CD4-positive, alpha-beta T cell treated with Interferon alpha-2 for 1 hour (primary cell): ENCODE data around the gene CEMP1.
A peak's percentile ranks its signal among the peaks of the same experiment; 100 is the strongest.

Experiments
- DNase-seq, 2 donors: peaks; one replicate each; pipeline ENCODE4 v3.0.0-alpha.2; 2020 to 2022

The CEMP1 gene

GRCh38 chr16:2500430-2500917 lies 30.7 kb downstream of the CEMP1 start:
- no peak for DNase-seq

GRCh38 chr16:2499890-2500429 lies 31.2 kb downstream of the CEMP1 start:
- DNase-seq: no peak

GRCh38 chr16:2499454-2499853 lies 31.8 kb downstream of the CEMP1 start:
- no peak for DNase-seq

- DNase-seq: no peak
Measured at GRCh38 chr16:2498531-2499253, 32.5 kb downstream of the CEMP1 start.

GRCh38 chr16:2497695-2498484 lies 33.3 kb downstream of the CEMP1 start:
- no peak for DNase-seq

GRCh38 chr16:2497116-2497630 lies 34.0 kb downstream of the CEMP1 start:
- no peak for DNase-seq

- DNase-seq: no peak
Measured at GRCh38 chr16:2496223-2497115, 34.7 kb downstream of the CEMP1 start.

GRCh38 chr16:2495041-2495440 lies 36.2 kb downstream of the CEMP1 start:
- DNase-seq: no peak

- DNase-seq: no peak
Measured at GRCh38 chr16:2494616-2495015, 36.6 kb downstream of the CEMP1 start.

GRCh38 chr16:2493605-2494004 lies 37.6 kb downstream of the CEMP1 start:
- DNase-seq: no peak

- no peak for DNase-seq
Measured at GRCh38 chr16:2492292-2492691, 38.9 kb downstream of the CEMP1 start.

- DNase-seq: no peak
Measured at GRCh38 chr16:2490190-2491105, 40.8 kb downstream of the CEMP1 start.

- no peak for DNase-seq
Measured at GRCh38 chr16:2489581-2489980, 41.6 kb downstream of the CEMP1 start.

GRCh38 chr16:2487903-2488531 lies 43.2 kb downstream of the CEMP1 start:
- DNase-seq: no peak

- no peak for DNase-seq
Measured at GRCh38 chr16:2487517-2487842, 43.7 kb downstream of the CEMP1 start.

- DNase-seq: peak; percentile 87 to 88
Measured at GRCh38 chr16:2486645-2487516, 44.3 kb downstream of the CEMP1 start.

- no peak for DNase-seq
Measured at GRCh38 chr16:2485811-2486507, 45.2 kb downstream of the CEMP1 start.

- no peak for DNase-seq
Measured at GRCh38 chr16:2484898-2485508, 46.2 kb downstream of the CEMP1 start.
